T-cell (primary cell): Measurements from ENCODE around the gene ATXN7L2. TPM values are rescaled to one million over a fixed set of nuclear protein-coding genes. Genes with fewer than 3 reads are reported as not detected.
A peak's percentile ranks its signal among the peaks of the same experiment; 100 is the strongest.

ENCODE experiments used
- ATAC-seq, 4 experiments: fragments of 200-7000 bp in 3 of 4; fragments of 150-1000 bp in 1 of 4; cut with Tn5 transposase; replicated peaks in 1 of 4; 1 replicate in 3 of 4; 2 replicates in 1 of 4; pipeline ENCODE4 v1.10.0; 2021; ENCODE audit warnings: moderate library complexity in 3 of 4, mild to moderate bottlenecking in 2 of 4, moderate number of reproducible peaks in 1 of 4
- CTCF ChIA-PET, 2 donors: fragments of 300-600 bp; sonication (Branson Sonifier 250); formaldehyde crosslinking; loops; one replicate each; lab custom pipeline; 2022; ENCODE audit warnings: antibody characterized with exemption in 2 of 2; lab: Charles Lee
- POLR2A ChIA-PET, 2 donors: fragments of 300-600 bp; sonication (Branson Sonifier 250); formaldehyde crosslinking; loops; one replicate each; lab custom pipeline; 2022; ENCODE audit warnings: antibody characterized with exemption in 2 of 2; lab: Charles Lee
- DNase-seq, 35 experiments: peaks; one replicate each; pipeline versions ENCODE4 v3.0.0 to v3.0.0-alpha.2; 2013 to 2023
- H3K27ac ChIP-seq: one replicate; pipeline ENCODE4 v1.5.1; 2013; ENCODE audit warnings: low read length
- H3K27me3 ChIP-seq, 2 experiments: replicated peaks in 1 of 2; 1 replicate in 1 of 2; 2 replicates in 1 of 2; pipeline versions ENCODE4 v1.6.1 to v1.7.0; 2013; ENCODE audit warnings: low read length in 1 of 2, mixed read lengths in 1 of 2; ENCODE audit not compliant: control insufficient read depth in 2 of 2, insufficient read depth in 2 of 2; ENCODE audit errors: extremely low read depth in 1 of 2
- H3K36me3 ChIP-seq, 2 donors: 1 replicate in 1 of 2; 2 replicates in 1 of 2; pipeline versions ENCODE4 v1.6.1 to v1.7.0; 2013; ENCODE audit warnings: low read length in 1 of 2; ENCODE audit not compliant: control insufficient read depth in 2 of 2, insufficient read depth in 1 of 2; ENCODE audit errors: extremely low read depth in 1 of 2
- H3K4me1 ChIP-seq, 2 experiments: 1 replicate in 1 of 2; 2 replicates in 1 of 2; pipeline versions ENCODE4 v1.6.1 to v1.7.0; 2013; ENCODE audit warnings: low read length in 2 of 2, mixed read lengths in 1 of 2; ENCODE audit not compliant: insufficient read depth in 2 of 2, control insufficient read depth in 1 of 2; ENCODE audit errors: extremely low read depth in 1 of 2
- H3K4me3 ChIP-seq, 2 donors: 1 replicate in 1 of 2; 2 replicates in 1 of 2; pipeline versions ENCODE4 v1.5.1 to v1.7.0; 2013; ENCODE audit warnings: mild to moderate bottlenecking in 2 of 2, low read length in 1 of 2, moderate library complexity in 1 of 2; ENCODE audit not compliant: control insufficient read depth in 1 of 2; ENCODE audit errors: extremely low read depth in 1 of 2
- H3K9me3 ChIP-seq: 2 replicates; pipeline ENCODE4 v1.7.0; 2013
- H3K27ac Mint-ChIP-seq, 2 donors: one replicate each; pipeline ENCODE4 v1.8.0; 2020 to 2021; ENCODE audit warnings: mild to moderate bottlenecking in 2 of 2, mixed read lengths in 2 of 2
- H3K27me3 Mint-ChIP-seq, 2 donors: one replicate each; pipeline ENCODE4 v1.8.0; 2021 to 2022; ENCODE audit warnings: mixed read lengths in 2 of 2
- H3K36me3 Mint-ChIP-seq: one replicate; pipeline ENCODE4 v1.8.0; 2021; ENCODE audit warnings: mixed read lengths
- H3K4me1 Mint-ChIP-seq, 3 donors: one replicate each; pipeline ENCODE4 v1.8.0; 2020 to 2022; ENCODE audit warnings: mixed read lengths in 3 of 3, mild to moderate bottlenecking in 1 of 3
- H3K4me3 Mint-ChIP-seq, 3 donors: one replicate each; pipeline ENCODE4 v1.8.0; 2020 to 2022; ENCODE audit warnings: mild to moderate bottlenecking in 3 of 3, mixed read lengths in 3 of 3, moderate library complexity in 3 of 3
- H3K9me3 Mint-ChIP-seq, 3 donors: one replicate each; pipeline ENCODE4 v1.8.0; 2020 to 2022; ENCODE audit warnings: mixed read lengths in 3 of 3
- WGBS: methylation state at CpG from one replicate; pipeline ENCODE4 v1.1.5; 2013; ENCODE audit warnings: missing lambda C conversion rate; ENCODE audit not compliant: insufficient coverage; 5-methylcytosine and 5-hydroxymethylcytosine counted together
- total RNA-seq, 35 experiments: library from RNA in 6 of 35; stranded (reverse) in 6 of 35; fragments of 120-200 nt in 1 of 35; gene quantifications; one replicate each; pipeline versions ENCODE4 v1.2.1 to v1.2.4 and lab custom pipeline; 2013 to 2026

ATXN7L2 gene
- total RNA-seq, 5 donors from 2014 or later (not counting 1 experiment from before 2014, with no cell fraction given): 9.7 to 13.2 (median 12.5) TPM

GRCh38 chr1:109466452-109467300, 17.0 kb upstream of the ATXN7L2 start, which contains the start of gene SYPL2:
TSS of gene SYPL2 (plus strand) at chr1:109466546. CDS start at chr1:109466844, 298 bp downstream.
- H3K27me3 ChIP-seq: peaks cover 15 to 59% of the 10 kb centered on the region in 2 experiments
- Mint-ChIP-seq H3K36me3 (no peaks in the 10 kb centered on the region), H3K27me3 (peaks cover 47 to 66% of the 10 kb centered on the region in 2 donors), H3K4me1 (peaks cover 0 to 9% (median 8%) of the 10 kb centered on the region in 3 donors), H3K9me3 (no peaks in the 10 kb centered on the region), H3K4me3 (peak within 1 kb of the TSS; percentile 69 to 74 (median 71)), H3K27ac (no peak within 1 kb of the TSS)
- POLR2A ChIA-PET: interaction anchor here in 1 of 2 donors (0.6 kb wide), 1 partner anchor 13 kb away, joined by 3 read pairs; no protein-coding TSS in a partner anchor
- ATAC-seq (peak; percentile 45 to 71 (median 56)), DNase-seq (peak in 4 of 35 experiments; percentile 10 to 35 (median 20))
- peak within 1 kb of the TSS; percentile 41 to 65 for H3K4me3 ChIP-seq
- no peak within 1 kb of the TSS for H3K27ac ChIP-seq
- H3K4me1 ChIP-seq: peaks cover 0 to 14% of the 10 kb centered on the region in 2 experiments
- CTCF ChIA-PET: no interaction called here
- no peaks in the 10 kb centered on the region for H3K36me3 ChIP-seq
- WGBS: 2% methylated on average over 75 of the region's 88 CpGs
- H3K9me3 ChIP-seq: no peaks in the 10 kb centered on the region

GRCh38 chr1:109467301-109467777, 16.4 kb upstream of the ATXN7L2 start:
- ChIA-PET POLR2A (no interaction called here), CTCF (no interaction called here)
- Mint-ChIP-seq H3K27ac (no peak overlapping the region), H3K9me3 (no peaks in the 10 kb centered on the region), H3K4me3 (peak overlapping the region; percentile 41 to 74 (median 59)), H3K4me1 (peaks cover 0 to 9% (median 8%) of the 10 kb centered on the region in 3 donors), H3K36me3 (no peaks in the 10 kb centered on the region), H3K27me3 (peaks cover 44 to 65% of the 10 kb centered on the region in 2 donors)
- H3K27me3 ChIP-seq: peaks cover 15 to 61% of the 10 kb centered on the region in 2 experiments
- H3K9me3 ChIP-seq: no peaks in the 10 kb centered on the region
- peaks cover 0 to 14% of the 10 kb centered on the region in 2 experiments for H3K4me1 ChIP-seq
- H3K36me3 ChIP-seq: no peaks in the 10 kb centered on the region
- H3K4me3 ChIP-seq: peak overlapping the region in 1 of 2 donors; percentile 35
- no peak overlapping the region for H3K27ac ChIP-seq
- DNase-seq: no peak
- ATAC-seq: peak in 1 of 4 experiments; percentile 7
- WGBS: 8% methylated on average over 2 of the region's 23 CpGs

GRCh38 chr1:109468061-109468460, 15.6 kb upstream of the ATXN7L2 start:
- Histone ChIP-seq H3K27me3 (peaks cover 15 to 66% of the 10 kb centered on the region in 2 experiments), H3K4me3 (no peak overlapping the region), H3K4me1 (peaks cover 0 to 14% of the 10 kb centered on the region in 2 experiments), H3K27ac (no peak overlapping the region), H3K36me3 (no peaks in the 10 kb centered on the region), H3K9me3 (no peaks in the 10 kb centered on the region)
- ChIA-PET CTCF (no interaction called here), POLR2A (no interaction called here)
- Mint-ChIP-seq H3K36me3 (no peaks in the 10 kb centered on the region), H3K27ac (no peak overlapping the region), H3K4me3 (peak overlapping the region in 2 of 3 donors; percentile 59 to 74), H3K27me3 (peaks cover 47 to 67% of the 10 kb centered on the region in 2 donors), H3K9me3 (no peaks in the 10 kb centered on the region), H3K4me1 (peaks cover 0 to 9% (median 8%) of the 10 kb centered on the region in 3 donors)
- no peak for DNase-seq
- 100% methylated on average over 1 of the region's 1 CpG for WGBS
- ATAC-seq: no peak

- Histone ChIP-seq H3K9me3 (no peaks in the 10 kb centered on the region), H3K4me1 (peaks cover 0 to 14% of the 10 kb centered on the region in 2 experiments), H3K27me3 (peaks cover 15 to 66% of the 10 kb centered on the region in 2 experiments), H3K27ac (no peak overlapping the region), H3K4me3 (no peak overlapping the region), H3K36me3 (no peaks in the 10 kb centered on the region)
- Mint-ChIP-seq H3K9me3 (no peaks in the 10 kb centered on the region), H3K36me3 (no peaks in the 10 kb centered on the region), H3K4me1 (peaks cover 0 to 9% (median 8%) of the 10 kb centered on the region in 3 donors), H3K4me3 (no peak overlapping the region), H3K27me3 (peaks cover 48 to 69% of the 10 kb centered on the region in 2 donors), H3K27ac (no peak overlapping the region)
- POLR2A ChIA-PET: no interaction called here
- ATAC-seq (peak in 1 of 4 experiments; percentile 59), DNase-seq (no peak)
- CTCF ChIA-PET: interaction anchor here (0.7 to 1.4 kb wide), 3 partner anchors 15 to 47 kb away, joined by 3 to 7 read pairs (median 6); partner anchors contain the start of gene ATXN7L2 (in 1 of the 2)
- WGBS: 0% methylated on average over 2 of the region's 2 CpGs
Measured at GRCh38 chr1:109468903-109469302, 14.8 kb upstream of the ATXN7L2 start.

DNA sequence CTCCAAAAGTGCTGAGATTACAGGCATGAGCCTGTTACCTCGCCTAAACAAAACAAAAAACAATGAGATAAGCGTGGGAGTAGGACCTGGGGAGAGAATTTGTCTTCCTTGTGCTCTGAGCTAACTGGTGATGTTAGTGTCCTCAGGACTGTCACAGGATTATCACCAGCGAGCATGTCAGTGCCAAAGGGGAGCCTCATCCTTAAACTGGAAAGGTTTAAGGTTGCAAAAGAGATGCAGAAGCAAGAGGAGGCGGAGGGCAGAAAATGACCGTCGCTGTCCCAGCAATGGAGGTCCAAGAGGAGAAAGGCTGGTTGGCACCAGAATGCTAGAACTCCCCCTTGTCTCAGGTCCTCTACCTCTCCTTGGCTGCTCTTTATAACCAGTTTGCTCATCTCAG, 13.5 kb upstream of the ATXN7L2 start:
- H3K4me3 Mint-ChIP-seq: no peak overlapping the region
- no peak overlapping the region for H3K27ac Mint-ChIP-seq
- POLR2A ChIA-PET: interaction anchor here (0.6 to 0.7 kb wide), 2 partner anchors 21 to 371 kb away, joined by 4 to 7 read pairs; no protein-coding TSS in a partner anchor
- peaks cover 0 to 14% of the 10 kb centered on the region in 2 experiments for H3K4me1 ChIP-seq
- no peak overlapping the region for H3K27ac ChIP-seq
- ATAC-seq: no peak
- peaks cover 13 to 61% of the 10 kb centered on the region in 2 experiments for H3K27me3 ChIP-seq
- no peaks in the 10 kb centered on the region for H3K9me3 ChIP-seq
- H3K4me1 Mint-ChIP-seq: peaks cover 0 to 9% (median 8%) of the 10 kb centered on the region in 3 donors
- H3K27me3 Mint-ChIP-seq: peaks cover 39 to 58% of the 10 kb centered on the region in 2 donors
- CTCF ChIA-PET: interaction anchor here in 1 of 2 donors (1.4 kb wide), 1 partner anchor 14 kb away, joined by 7 read pairs; the partner anchor contains the start of gene ATXN7L2
- no peaks in the 10 kb centered on the region for H3K36me3 ChIP-seq
- H3K36me3 Mint-ChIP-seq: no peaks in the 10 kb centered on the region
- WGBS: 37% methylated on average over 2 of the region's 6 CpGs
- no peaks in the 10 kb centered on the region for H3K9me3 Mint-ChIP-seq
- no peak for DNase-seq
- no peak overlapping the region for H3K4me3 ChIP-seq

- peaks cover 0 to 1% of the 10 kb centered on the region in 2 experiments for H3K4me1 ChIP-seq
- peaks cover 13 to 59% of the 10 kb centered on the region in 2 experiments for H3K27me3 ChIP-seq
- CTCF ChIA-PET: interaction anchor here in 1 of 2 donors (0.7 kb wide), 1 partner anchor 1448 kb away, joined by 3 read pairs; no protein-coding TSS in a partner anchor
- DNase-seq (no peak), ATAC-seq (no peak)
- no peaks in the 10 kb centered on the region for H3K36me3 ChIP-seq
- Mint-ChIP-seq H3K4me3 (no peak overlapping the region), H3K4me1 (peaks cover 0 to 4% (median 2%) of the 10 kb centered on the region in 3 donors), H3K27ac (no peak overlapping the region), H3K27me3 (peaks cover 44 to 56% of the 10 kb centered on the region in 2 donors), H3K36me3 (peaks cover 4% of the 10 kb centered on the region), H3K9me3 (no peaks in the 10 kb centered on the region)
- H3K9me3 ChIP-seq: no peaks in the 10 kb centered on the region
- 80% methylated on average over 2 of the region's 3 CpGs for WGBS
- no peak overlapping the region for H3K27ac ChIP-seq
- POLR2A ChIA-PET: interaction anchor here in 1 of 2 donors (0.6 kb wide), 1 partner anchor 75 kb away, joined by 12 read pairs; the partner anchor contains the start of gene GNAI3
- no peak overlapping the region for H3K4me3 ChIP-seq
Measured at GRCh38 chr1:109472779-109473178, 10.9 kb upstream of the ATXN7L2 start.
